UCSD-AML1 (cell line): ENCODE measurements around the gene POLR3H.
A peak's percentile ranks its signal among the peaks of the same experiment; 100 is the strongest.
"Not testable (repeated sequence)": the region's sequence is repeated elsewhere in the genome, so short reads cannot be mapped to it uniquely, and the experiment has no call there.

ENCODE experiments used
- DNase-seq: peaks from one replicate; lab custom pipeline; 2025; ENCODE audit not compliant: unreplicated experiment; lab: John Stamatoyannopoulos, UW

Gene POLR3H, protein sequence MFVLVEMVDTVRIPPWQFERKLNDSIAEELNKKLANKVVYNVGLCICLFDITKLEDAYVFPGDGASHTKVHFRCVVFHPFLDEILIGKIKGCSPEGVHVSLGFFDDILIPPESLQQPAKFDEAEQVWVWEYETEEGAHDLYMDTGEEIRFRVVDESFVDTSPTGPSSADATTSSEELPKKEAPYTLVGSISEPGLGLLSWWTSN

DNA sequence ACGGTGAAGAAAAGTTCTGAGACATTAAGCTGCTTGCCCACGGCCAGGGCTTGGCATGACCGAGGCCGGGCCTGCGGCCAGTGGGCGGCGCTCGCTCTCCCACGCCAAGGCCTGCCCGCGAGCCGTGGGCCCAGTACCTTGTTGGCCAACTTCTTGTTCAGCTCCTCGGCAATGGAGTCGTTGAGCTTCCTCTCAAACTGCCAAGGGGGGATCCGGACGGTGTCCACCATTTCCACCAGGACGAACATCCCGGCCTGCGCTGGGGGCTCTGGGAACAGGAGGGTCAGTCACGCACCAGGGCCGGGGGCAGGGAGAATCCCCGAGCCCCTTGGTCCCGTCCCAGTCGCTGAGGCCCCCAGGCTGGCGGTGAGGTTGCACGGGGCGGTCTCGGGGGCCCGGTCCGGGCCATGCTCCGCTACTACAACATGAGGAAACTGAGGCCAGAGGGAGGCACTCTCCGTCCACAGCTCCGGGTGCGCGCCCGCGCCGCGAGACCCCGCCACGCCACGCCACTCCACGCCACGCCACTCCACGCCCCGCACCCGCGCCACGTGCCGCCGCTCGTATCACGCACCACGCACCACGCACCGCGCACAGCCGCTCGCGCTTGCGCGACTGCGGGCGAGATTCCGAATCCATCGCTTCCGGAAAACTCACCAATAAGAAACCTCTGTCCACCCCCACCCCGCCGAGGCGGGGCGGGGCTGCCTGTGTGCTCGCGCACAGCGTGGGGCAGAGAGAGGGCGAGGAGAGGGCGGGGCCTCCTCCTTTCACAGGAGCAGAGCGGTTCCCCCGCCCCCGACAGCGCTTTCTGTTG is at the start of gene POLR3H:
POLR3H (minus strand) TSS at position 617 of the 817 bp plus-strand sequence; CDS start at position 248, 369 bp downstream.
- DNase-seq, result peak; percentile 99

DNA sequence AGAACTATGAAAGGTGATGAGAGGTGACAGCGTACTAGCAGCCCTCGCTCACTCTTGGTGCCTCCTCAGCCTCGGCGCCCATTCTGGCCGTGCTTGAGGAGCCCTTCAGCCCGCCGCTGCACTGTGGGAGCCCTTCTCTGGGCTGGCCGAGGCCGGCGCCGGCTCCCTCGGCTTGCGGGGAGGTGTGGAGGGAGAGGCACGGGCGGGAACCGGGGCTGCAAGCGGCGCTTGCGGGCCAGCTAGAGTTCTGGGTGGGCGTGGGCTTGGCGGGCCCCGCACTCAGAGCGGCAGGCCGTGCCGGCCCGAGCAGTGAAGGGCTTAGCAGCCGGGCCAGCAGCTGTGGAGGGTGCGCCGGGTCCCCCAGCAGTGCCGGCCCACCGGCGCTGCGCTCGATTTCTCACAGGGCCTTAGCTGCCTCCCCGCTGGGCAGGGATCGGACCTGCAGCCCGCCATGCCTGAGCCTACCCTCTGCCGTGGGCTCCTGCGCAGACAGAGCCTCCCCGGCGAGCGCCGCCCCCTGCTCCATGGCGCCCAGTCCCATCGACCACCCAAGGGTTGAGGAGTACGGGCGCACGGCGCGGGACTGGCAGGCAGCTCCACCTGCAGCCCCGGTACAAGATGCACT is 49.2 kb upstream of the POLR3H start:
- DNase-seq, result not testable (repeated sequence)

DNA sequence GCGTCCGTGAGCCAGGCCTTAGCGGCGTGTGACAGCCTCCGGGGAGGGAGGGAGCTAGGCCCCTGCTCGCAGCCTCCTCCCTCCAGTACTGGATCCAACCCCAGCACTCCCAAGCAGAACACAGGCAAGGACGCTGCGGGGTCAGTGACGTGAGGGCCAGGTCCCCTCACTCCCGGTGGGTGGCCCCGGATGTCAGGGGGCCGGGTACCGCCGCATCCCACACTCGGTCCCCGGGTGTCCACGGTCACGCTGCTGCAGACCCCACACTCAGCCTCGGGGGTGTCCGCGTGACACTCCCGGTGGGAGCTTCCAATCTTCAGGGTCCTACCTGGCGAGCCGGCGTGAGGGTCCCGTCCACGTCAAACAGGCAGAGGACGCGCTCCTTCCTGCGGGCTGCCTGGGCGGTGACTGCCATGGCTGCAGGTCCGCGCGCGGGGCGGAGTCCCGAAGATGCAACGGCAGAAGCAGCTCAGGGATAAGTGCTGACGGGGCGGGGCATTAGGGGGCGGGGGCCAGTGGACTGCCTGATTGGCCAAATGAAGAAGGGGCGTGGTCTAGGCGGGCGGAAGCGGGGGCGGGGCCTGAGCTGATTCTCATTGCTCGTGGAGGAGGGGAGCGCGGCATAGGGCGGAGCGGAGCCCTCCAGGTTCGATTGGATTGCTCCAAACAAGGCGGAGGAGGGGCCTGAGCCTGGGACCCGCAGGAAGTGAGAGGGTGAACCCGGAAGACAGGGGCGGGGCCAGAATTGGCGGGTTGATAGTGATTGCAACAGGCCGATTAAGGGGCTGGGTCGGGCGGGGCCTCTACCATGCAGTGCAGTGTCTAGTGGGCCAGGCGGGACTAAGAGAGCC is 45.3 kb upstream of the POLR3H start, which contains the start of gene PMM1:
PMM1 (minus strand) TSS at position 450 of the 851 bp plus-strand sequence; CDS start at position 415, 35 bp downstream.
- peak; percentile 100 for DNase-seq

DNA sequence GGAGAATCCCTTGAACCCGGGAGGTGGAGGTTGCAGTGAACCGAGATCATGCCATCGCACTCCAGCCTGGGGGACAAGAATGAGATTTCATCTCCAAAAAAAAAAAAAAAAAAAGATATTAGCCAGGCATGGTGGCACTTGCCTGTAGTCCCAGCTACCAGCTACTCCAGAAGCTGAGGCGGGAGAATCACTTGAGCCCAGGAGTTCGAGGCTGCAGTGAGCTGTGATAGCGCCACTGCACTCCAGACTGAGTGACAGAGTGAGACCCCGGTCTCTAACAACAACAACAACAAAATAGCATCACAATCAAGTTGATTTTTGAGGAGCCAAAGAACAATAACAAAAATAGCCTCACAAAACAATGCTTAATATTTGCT is 43.1 kb upstream of the POLR3H start:
- no peak for DNase-seq

DNA sequence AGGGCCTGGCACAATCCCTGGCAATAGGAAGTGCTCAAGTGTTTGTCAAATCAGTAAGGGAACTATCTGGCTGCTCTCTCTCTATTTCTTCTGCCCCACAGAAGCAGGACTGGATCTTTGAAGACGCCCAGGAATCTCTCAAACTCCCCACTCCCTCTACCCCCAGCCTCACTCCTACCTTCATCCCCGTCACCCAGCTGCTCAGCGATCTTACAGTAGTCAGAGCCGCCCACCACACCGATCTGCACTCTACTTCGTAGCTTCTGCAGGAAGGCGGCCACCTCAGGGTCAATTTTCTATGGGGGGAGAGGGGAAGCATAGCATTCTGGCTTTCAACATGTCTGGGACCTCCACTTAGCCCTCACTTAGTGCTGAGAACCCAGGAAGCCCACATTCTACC is 41.6 kb upstream of the POLR3H start:
- DNase-seq, result no peak

DNA sequence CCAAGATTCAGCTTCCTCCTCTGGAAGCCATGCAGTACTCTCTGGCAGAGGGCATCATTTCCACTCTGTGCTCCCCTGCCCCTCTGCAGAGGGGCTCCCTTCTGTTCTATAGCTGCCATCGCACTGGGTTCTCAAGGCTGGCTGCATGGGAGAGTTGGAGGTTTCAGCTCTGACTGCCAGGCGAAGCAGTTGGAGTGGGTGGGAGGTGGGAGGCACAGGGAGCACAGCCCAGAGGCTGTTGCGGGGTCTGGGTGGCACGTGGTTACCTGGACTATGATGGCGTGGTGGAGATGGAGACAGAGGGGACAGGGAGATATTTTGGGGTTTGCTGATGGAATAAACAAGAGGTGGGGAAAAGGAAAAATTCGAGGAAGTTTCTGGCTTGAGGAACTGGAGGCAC is 40.6 kb upstream of the POLR3H start:
- DNase-seq, result no peak

DNA sequence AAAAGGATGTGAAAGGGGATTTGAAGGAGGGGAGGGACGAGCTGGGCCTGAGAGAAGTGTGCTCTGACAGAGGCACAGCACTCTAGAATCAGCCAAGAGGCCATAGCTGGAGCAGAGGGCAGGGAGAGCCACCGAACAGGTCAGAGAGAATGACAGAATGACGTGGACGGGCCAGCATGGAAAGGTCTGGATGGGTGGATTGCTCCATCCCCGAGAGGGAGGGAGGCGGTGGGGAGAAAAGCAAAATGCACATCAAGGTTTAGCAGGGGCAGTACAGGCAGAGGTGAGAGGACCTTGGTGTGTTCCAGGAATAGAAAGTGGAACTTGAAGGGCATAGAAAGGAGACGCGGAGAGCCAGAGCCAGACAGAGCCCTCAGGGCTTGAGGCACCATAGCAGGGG is 38.4 kb upstream of the POLR3H start:
- no peak for DNase-seq

DNA sequence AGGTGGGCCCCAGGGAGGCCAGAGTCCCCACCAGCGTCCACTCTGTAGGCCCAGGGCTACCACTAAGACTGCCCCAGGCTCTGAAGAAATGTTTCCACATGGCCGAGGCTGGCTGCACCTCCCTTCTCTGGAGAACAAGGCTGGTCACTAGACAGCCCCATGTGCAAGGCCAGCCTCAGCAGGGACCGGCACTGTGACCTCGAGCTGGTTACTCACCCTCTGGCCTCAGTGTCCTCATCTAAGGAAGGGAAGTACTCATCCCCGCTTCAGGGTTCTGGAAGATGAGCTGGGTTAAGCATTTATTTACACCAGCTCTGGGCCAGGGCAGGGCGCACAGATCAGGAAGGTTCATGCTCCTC is 35.7 kb upstream of the POLR3H start:
- DNase-seq, result no peak

DNA sequence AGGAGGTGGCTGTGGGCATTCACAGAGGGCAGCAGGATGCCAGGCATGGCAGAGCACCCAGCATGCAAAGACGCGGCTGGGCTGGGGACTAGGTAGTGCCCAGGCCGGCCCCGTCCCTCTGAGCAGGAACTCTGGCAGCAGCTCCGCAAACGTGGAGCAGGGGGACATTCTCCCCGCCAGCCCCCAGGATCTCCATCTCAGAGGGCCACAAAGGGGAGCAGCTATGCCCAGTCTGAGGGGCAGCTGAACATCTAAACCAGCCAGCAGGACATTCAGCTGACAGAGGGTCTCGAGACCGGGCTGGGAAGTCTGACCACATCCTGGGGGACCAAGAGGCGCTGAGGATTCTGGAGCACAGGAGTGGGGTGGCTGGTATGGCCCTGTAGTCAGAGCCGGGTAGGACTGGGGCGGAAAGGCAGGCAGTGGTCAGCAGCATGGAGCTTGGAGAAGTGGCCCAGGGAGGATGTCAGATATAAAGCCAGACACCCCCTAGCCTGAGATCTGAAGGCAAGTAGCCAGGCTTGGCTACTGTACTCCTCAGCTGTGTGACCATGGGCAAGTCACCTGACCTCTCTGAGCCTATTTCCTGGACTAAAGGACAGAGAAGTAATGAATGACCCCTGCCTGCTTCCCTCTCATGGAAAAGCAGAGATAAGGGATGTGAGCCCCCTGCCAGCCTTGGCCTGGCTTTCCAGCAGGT is 35.2 kb upstream of the POLR3H start:
- no peak for DNase-seq

DNA sequence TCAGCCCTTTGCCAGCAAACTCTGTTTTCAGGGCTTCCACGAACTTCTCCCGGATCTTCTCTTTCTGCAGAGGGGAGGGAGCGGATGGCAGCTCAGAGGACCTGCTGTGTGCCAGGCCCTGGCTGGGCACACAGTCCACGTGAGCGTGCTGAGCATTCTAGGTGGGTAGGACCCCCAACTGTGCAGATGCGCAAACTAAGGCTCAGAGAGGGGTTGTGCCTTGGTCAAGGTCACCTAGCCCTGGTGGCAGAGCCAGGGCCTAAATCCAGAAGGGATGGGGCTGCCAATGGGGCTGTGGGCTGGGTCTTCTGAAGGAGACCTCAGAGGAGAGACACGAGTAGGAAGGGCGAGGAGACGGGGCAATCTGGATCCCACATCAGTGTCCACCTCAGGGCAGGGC is 34.5 kb upstream of the POLR3H start:
- no peak for DNase-seq

DNA sequence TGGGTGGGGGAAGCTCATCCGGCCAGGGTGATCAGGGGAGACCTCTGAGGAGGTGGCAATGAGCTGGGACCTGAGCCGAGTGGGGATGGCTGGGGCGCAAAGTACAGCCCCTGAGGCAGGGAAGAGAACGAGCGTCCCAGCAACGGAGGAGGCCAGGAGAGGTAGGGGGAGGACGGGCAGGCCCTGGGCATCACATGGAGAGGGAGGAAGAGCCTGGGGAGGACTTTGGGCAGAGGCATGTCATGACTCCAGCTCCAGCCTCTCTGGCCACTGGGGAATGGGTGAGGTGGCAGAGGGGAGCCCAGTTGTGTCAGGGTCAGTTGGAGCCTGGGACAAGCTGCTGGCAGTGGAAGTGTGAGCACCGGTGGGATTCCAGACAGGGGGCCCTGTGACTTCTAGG is 33.8 kb upstream of the POLR3H start:
- no peak for DNase-seq

DNA sequence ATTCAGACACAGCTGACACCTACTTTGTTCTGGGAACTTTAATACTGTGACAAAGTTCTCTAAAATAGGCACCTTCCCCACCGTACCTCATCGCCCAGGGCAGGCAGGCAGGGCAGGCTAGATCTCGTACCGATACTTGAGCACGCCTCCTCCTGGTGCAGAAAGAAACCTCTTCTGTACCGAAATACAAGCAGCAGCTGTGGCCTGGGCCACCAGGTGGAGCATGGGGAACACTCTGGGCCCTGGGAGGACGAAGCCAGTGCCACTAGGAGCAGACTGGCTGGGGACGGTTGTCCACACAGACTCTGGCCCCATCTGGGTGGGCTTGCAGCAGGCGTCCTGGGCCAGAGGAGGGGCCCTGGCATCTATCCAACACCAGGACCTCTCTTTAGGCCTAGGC is 32.6 kb upstream of the POLR3H start:
- peak; percentile 68 for DNase-seq

DNA sequence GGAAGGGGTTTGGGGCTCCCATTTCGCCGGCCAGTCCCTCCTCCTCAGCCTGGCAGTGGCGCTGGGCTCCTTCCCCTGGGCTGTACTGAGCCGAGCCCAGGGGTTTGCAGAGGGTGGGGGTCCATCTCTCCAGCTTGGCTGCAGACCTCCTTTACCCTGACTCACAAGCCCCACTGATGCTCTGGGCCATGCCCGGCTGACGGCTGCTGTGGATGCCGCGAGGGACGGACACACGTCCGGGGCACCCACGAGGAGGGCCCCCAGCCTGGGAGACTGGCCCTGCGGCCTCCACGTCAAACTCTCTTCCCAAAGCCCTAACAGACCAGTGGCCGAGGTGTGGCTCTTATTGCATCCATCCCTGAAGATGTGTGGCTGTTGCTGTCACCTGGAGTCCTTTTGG is 31.3 kb upstream of the POLR3H start:
- no peak for DNase-seq

DNA sequence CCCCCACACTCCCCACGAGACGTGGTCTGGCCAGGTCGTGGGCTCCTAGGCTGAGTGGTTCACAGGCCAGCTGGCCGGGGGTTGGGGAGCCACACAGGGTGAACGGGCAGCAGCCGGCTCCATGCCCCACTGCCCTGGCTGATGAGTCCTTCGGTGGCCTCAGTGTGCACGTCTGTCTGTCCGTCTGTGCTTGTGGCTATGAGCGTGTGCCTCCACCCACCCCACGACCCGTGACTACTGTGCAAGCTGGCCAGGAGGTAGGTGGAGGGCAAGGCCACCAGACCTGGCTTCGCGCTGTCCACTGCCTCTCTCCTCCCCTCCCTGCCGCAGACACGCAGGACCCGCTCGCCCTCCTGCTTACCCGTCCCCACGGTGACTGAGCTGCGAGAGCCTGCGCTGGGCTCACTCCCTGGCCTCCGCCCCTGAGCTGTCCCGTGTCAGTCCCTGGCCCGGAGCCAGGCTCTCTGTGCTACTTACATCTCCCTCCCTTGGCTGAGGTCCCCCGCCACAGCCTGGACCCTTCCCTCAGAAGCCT is 30.6 kb upstream of the POLR3H start:
- no peak for DNase-seq

DNA sequence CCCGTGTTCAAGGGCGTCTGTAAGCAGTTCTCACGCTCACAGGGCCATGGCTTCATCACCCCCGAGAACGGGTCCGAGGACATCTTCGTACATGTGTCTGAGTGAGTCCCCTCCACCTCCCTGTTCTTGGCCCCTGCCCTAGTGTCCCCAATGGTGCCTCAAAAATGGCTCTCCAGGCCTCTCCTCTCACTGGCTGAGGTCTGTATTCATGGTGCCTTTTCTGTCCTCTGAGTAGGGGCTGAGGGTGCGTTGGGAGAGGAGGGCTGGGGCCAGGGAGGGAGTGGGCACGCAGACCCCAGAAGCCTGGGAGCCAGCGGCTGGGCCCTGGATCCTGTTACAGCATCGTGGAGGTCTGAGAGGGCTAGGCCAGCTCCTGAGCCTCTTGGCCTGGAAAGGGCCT is 29.4 kb upstream of the POLR3H start:
- DNase-seq, result no peak

DNA sequence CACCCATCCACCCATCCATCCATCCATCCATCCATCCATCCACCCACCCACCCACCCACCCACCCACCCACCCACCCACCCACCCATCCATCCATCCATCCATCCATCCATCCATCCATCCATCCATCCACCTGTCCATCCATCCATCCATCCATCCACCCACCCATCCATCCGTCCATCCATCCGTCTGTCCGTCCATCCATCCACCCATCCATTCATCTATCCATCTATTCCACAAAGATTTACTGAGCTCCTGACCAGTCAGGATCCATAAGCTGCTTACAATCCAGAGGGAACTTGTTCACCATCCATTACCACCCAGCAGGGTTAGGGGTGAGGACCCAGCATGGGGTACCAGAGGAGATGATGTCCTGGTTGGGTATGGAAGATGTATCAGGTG is 28.0 kb upstream of the POLR3H start:
- not testable (repeated sequence) for DNase-seq

DNA sequence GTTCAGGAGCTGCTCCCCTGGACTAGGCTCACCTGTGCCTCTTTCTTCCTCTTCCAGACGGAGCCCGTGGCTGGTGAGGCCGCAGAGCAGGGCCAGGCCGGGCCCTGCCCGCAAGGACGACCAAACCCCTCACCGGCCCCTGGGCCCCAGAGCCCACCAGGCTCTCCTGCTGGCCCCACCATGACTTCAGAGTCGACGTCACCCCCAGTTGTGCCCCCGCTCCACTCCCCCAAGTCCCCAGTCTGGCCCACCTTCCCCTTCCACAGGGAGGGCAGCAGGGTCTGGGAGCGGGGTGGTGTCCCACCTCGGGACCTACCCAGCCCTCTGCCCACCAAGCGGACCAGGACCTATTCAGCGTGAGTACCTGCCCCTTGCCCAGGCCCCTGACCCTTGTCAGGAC is 27.5 kb upstream of the POLR3H start:
- DNase-seq, result no peak

DNA sequence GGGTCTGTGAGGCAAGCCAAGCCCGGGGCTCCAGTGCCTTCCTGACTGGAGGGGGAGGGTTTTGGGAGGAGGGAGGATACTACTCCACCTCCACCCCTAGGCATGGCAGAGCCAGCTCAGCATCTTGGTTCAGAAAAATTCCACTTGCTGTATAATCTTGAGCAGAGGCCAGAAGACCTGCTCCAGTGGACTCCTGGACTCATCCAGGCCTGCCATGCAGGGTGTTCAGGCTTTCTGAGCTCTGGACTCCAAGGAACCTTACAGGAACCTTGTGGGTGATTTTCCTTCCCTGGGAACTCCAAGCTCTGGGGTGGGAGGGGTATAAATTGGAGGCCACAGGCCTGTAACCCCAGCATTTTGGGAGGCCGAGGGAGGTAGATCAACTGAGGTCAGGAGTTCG is 26.0 kb upstream of the POLR3H start:
- no peak for DNase-seq

DNA sequence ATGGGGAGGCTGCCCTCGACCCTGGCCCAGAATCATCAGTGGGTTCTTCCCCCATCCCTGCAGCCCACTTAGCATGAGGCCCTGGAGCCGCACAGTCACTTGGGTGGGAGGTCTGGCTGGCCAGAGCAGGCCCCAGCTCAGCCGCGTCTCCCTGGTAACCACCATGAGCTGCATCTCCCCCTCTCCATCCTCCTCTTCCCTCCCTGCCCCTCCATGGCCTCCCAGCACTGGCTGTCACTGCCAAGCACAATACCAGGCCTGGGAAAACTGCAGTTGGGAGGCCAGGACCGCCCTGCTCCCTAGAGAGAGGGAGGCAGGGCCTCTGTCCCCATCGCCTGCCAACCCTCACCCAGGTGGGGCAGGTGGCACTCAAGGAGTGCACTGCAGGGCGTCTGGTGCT is 24.5 kb upstream of the POLR3H start:
- no peak for DNase-seq

DNA sequence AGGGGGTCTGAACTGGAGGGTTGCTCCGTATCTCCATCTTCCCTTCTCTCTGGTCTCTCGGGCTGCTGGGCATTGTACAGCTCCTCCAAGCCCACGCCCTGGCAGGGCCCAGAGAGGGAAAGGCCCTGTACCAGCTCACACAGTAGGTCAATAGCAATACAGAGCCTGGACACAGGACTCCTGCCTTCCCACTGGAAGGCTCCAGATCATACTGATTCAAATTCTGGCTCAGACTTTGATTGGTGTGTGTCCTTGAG is 23.2 kb upstream of the POLR3H start:
- no peak for DNase-seq
